Activated naive CD8-positive, alpha-beta T cell treated with anti-CD3 and anti-CD28 coated beads, Interleukin-2, amount 50 U/mL, for 24 hours (primary cell): ENCODE data around the gene C8G.

ENCODE experiments used
- ATAC-seq: fragments of 150-1000 bp; cut with Tn5 transposase; one replicate; pipeline ENCODE4 v1.10.0; 2021
- DNase-seq: peaks from one replicate; pipeline ENCODE4 v3.0.0; 2021
- H3K27ac Mint-ChIP-seq: one replicate; pipeline ENCODE4 v1.8.0; 2021; ENCODE audit warnings: mild to moderate bottlenecking, mixed read lengths
- H3K27me3 Mint-ChIP-seq: one replicate; pipeline ENCODE4 v1.8.0; 2021; ENCODE audit warnings: mixed read lengths
- H3K36me3 Mint-ChIP-seq: one replicate; pipeline ENCODE4 v1.8.0; 2021; ENCODE audit warnings: low read depth, mixed read lengths
- H3K4me1 Mint-ChIP-seq: one replicate; pipeline ENCODE4 v1.8.0; 2021; ENCODE audit warnings: mixed read lengths
- H3K4me3 Mint-ChIP-seq: one replicate; pipeline ENCODE4 v1.8.0; 2021; ENCODE audit warnings: mild to moderate bottlenecking, moderate library complexity, mixed read lengths
- H3K9me3 Mint-ChIP-seq: one replicate; pipeline ENCODE4 v1.8.0; 2021; ENCODE audit warnings: mixed read lengths

C8G gene

DNA sequence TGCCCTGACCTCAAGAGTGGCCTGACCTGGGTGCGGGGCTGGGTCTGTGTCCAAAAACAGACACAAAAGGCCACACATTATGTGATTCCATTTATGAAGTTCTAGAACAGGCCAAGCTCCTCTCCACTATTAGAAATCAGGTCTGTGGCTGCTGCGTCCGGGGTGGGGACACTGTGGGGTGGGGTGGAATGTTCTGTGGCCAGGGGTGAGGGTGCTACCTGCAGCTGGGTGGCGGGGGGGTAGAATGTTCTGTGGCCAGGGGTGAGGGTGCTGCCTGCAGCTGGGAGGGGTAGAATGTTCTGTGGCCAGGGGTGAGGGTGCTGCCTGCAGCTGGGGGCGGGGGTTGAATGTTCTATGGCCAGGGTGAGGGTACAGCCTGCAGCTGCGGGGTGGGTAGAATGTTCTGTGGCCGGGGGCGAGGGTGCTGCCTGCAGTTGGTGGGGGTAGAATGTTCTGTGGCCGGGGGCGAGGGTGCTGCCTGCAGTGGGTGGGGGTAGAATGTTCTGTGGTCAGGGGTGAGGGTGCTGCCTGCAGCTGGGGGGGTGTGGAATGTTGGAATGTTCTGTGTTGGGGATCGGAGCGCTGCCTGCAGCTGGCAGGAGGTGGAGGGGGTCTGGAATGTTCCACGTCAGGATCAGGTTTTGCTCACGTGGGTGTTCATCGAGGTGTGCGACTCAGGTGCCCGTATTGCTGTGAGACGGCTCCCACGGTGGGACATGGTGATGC is 15.3 kb downstream of the C8G start:
- ATAC-seq: no peak
- H3K4me3 Mint-ChIP-seq: no peak overlapping the region
- peaks cover 19% of the 10 kb centered on the region for H3K4me1 Mint-ChIP-seq
- no peak for DNase-seq
- no peaks in the 10 kb centered on the region for H3K27me3 Mint-ChIP-seq
- no peak overlapping the region for H3K27ac Mint-ChIP-seq
- peaks cover 2% of the 10 kb centered on the region for H3K36me3 Mint-ChIP-seq
- peaks cover 4% of the 10 kb centered on the region for H3K9me3 Mint-ChIP-seq

DNA sequence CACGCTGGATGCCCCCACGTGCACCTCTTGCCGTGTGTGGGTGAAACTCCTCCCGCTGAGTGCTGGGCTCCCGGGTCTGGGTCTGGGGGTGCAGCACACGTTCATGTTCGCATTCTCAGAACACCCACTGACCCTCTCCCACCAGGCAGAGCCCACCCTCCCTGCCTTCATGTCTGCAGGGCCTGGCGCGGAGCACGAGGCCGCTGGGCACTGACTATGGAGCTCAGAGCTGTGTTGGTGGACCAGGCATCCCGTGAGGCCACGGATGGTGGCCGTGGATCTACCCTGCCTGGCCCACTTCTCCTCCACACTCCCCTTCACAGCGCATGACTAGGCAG is 15.9 kb downstream of the C8G start:
- Mint-ChIP-seq H3K9me3 (peaks cover 4% of the 10 kb centered on the region), H3K27me3 (no peaks in the 10 kb centered on the region), H3K36me3 (peaks cover 2% of the 10 kb centered on the region), H3K4me1 (peaks cover 25% of the 10 kb centered on the region), H3K4me3 (no peak overlapping the region), H3K27ac (no peak overlapping the region)
- no peak for ATAC-seq
- DNase-seq: no peak

DNA sequence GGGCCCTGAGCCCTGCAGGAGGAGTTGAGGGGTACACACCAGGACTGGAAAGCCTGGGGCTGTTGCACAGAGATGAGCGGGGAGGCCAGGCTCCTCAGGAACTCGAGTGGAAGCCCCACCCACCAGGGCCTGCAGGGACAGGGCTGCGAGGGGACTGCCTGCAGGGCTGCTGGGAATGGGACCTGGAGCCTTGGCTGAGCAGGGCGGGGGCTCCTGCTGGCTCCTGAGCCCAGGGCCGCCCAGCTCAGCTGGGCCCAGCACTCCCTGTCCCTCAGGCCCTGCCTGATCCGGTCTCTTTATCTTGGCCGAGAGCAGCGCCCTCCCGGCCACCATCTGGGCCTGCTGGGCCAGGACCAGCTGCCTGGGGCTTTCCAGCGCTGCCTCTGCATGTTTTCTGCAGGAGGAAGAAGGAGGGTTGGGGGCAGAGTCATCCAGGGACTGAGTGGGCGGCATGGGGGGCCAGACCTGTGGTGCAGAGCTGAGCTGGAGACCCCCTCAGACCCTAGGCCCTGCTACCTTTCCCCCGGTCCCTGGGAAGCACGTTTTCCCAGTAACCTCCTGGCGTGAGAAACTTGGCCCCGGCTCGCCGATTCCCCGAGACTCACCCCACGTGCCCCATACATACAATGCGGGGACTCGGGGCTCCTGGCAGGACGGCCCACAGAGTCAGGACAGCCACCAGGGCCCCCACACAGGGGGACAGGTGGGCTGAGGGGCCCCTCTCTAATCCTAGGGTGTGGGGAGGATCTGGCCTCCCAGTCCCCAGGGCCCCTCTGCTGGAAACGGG is 16.4 kb downstream of the C8G start:
- DNase-seq (no peak), ATAC-seq (no peak)
- Mint-ChIP-seq H3K4me3 (no peak overlapping the region), H3K4me1 (peaks cover 30% of the 10 kb centered on the region), H3K36me3 (peaks cover 2% of the 10 kb centered on the region), H3K9me3 (peaks cover 4% of the 10 kb centered on the region), H3K27ac (no peak overlapping the region), H3K27me3 (no peaks in the 10 kb centered on the region)

DNA sequence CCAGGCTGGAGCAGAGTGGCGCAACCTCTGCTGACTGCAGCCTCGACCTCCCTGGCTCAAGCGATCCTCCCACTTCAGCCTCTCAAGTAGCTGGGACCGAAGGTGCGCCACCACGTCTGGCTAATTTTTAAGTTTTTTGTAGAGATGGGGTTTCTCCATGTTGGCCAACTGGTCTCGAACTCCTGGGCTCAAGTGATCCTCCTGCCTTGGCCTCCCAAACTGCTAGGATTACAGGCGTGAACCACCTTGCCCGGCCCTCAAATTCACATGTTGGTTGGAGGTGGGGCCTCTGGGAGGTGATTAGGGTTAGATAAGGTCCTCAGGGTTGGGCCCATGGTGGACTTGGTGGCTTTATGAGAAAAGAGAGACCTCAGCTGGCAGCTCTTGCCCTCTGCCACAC is 17.1 kb downstream of the C8G start:
- Mint-ChIP-seq H3K36me3 (no peaks in the 10 kb centered on the region), H3K4me1 (peaks cover 32% of the 10 kb centered on the region), H3K27ac (no peak overlapping the region), H3K27me3 (no peaks in the 10 kb centered on the region), H3K9me3 (no peaks in the 10 kb centered on the region), H3K4me3 (no peak overlapping the region)
- no peak for DNase-seq
- ATAC-seq: no peak

DNA sequence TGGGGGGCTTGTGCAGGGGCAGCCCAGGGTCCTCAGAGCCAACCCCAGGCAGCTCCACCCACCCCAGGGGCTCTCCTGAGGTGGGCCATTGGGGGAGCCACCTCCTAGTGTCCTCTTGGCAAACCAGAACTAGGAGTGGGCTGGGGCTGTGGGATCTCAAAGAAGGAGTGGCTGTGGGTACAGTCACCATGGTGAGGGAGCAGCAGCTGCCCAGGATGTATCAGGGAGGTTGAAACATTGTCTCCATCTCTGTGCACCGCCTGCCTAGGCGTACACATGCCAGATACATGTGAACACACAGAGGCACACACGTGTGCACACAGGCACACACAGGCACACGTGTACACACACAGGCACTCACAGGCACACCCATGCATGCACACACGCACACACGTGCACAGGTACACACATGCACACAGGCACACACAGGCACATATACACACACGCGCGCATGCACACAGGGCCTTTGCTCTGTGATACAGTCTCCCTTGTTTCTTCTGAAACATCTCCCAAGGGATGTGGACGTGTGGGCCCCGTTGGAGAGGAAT is 17.7 kb downstream of the C8G start:
- no peaks in the 10 kb centered on the region for H3K9me3 Mint-ChIP-seq
- no peak overlapping the region for H3K4me3 Mint-ChIP-seq
- no peaks in the 10 kb centered on the region for H3K27me3 Mint-ChIP-seq
- DNase-seq (no peak), ATAC-seq (no peak)
- peak overlapping the region; percentile 42 for H3K27ac Mint-ChIP-seq
- peaks cover 32% of the 10 kb centered on the region for H3K4me1 Mint-ChIP-seq
- H3K36me3 Mint-ChIP-seq: no peaks in the 10 kb centered on the region

DNA sequence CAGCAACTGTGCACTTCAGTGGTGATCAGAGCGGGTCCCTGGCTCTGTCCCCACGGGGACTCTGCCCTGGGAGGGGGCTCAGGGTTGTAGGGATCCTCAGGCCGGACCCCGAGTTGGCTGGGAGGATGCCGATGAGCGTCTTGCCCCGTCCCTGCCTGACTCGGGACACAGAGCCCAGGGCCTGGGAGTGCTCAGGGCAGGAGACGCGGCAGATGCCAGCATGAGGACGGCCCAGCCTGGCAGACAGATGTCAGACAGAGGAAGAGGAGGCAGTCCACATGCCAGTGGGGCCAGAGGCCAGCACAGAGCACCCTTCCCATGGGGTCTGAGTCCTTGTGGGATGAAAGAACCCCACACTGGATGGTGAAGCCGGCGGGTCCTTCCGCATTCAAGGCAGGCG is 18.3 kb downstream of the C8G start:
- ATAC-seq (no peak), DNase-seq (no peak)
- H3K27me3 Mint-ChIP-seq: no peaks in the 10 kb centered on the region
- no peak overlapping the region for H3K4me3 Mint-ChIP-seq
- H3K4me1 Mint-ChIP-seq: peaks cover 32% of the 10 kb centered on the region
- H3K27ac Mint-ChIP-seq: no peak overlapping the region
- H3K36me3 Mint-ChIP-seq: no peaks in the 10 kb centered on the region
- H3K9me3 Mint-ChIP-seq: no peaks in the 10 kb centered on the region

DNA sequence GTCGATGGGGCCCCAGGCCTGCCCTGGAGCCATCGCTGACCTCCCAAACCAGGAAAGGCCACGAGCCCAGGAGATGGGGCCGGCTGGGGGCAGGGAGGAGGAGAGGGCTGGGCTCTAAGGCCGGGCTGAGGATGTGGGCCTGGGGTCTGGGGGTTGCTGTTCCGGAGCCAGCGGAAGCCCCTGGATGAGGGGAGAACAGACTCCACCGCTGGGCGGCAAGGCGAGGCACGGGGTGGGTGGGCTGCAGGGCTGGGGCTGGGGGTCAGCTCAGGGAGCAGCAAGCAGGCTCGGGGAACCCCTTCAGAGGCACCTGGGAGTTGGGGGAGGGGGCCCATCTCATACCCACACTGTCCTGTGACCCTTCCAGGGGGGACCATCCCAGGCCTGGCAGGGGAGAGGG is 18.7 kb downstream of the C8G start:
- H3K9me3 Mint-ChIP-seq: no peaks in the 10 kb centered on the region
- H3K27me3 Mint-ChIP-seq: no peaks in the 10 kb centered on the region
- H3K4me3 Mint-ChIP-seq: no peak overlapping the region
- ATAC-seq (no peak), DNase-seq (no peak)
- no peaks in the 10 kb centered on the region for H3K36me3 Mint-ChIP-seq
- no peak overlapping the region for H3K27ac Mint-ChIP-seq
- peaks cover 32% of the 10 kb centered on the region for H3K4me1 Mint-ChIP-seq

DNA sequence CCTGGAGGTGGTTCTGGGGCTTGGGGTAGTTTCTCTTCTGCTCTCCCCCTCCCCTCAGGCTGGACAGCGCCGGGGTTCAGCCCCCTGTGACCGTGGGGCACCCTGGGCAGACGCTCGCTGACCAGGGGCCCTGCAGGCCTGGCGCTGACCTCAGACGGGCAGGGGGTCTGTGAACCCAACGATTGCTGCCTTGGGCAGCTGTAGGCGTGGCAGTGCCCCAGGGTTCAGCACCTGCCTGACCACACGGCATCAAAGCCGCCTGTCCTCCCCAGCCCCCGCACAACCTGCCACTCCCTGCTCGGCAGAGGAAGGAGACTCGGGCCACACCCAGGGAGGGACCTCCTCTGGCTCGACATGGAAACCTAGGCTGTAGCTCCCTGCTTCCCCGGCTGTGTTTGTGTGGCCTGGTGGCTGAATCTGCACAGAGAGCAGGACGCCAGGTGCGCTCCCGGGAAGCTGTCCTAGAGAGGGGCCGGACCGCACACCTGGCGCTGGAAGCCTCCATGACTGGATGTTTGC is 19.2 kb downstream of the C8G start:
- ATAC-seq (no peak), DNase-seq (no peak)
- Mint-ChIP-seq H3K27ac (no peak overlapping the region), H3K4me1 (peaks cover 32% of the 10 kb centered on the region), H3K4me3 (no peak overlapping the region), H3K27me3 (no peaks in the 10 kb centered on the region), H3K9me3 (no peaks in the 10 kb centered on the region), H3K36me3 (no peaks in the 10 kb centered on the region)

DNA sequence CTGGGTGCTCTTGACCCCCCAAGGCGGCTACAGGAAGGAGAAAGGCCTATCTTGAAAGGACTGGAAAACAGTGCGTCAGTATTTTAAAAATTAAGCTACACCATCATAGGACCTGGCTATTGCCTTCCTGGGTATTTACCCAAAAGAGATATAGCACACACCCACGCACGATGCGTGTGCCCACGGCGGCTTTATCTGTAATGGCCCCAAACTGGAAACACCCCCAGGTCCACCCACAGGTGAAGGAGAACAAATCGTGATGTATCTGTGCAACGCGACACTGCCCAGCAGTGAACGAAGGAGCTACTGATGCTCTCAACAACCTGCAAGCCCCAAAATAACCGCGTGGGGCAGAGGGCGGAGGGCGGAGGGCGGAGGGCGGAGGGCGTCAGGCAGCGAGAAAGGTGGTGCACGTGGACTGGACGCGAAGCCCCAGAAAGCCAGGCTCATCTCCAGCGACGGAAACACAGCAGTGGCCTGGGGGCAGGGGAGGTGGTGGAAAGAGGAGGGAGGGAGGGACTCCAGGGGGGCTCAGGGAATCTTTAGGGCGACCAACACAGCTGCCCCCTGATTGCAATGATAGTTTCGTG is 19.9 kb downstream of the C8G start:
- Mint-ChIP-seq H3K9me3 (no peaks in the 10 kb centered on the region), H3K27ac (no peak overlapping the region), H3K36me3 (no peaks in the 10 kb centered on the region), H3K4me1 (peaks cover 31% of the 10 kb centered on the region), H3K27me3 (no peaks in the 10 kb centered on the region), H3K4me3 (no peak overlapping the region)
- no peak for DNase-seq
- ATAC-seq: no peak

DNA sequence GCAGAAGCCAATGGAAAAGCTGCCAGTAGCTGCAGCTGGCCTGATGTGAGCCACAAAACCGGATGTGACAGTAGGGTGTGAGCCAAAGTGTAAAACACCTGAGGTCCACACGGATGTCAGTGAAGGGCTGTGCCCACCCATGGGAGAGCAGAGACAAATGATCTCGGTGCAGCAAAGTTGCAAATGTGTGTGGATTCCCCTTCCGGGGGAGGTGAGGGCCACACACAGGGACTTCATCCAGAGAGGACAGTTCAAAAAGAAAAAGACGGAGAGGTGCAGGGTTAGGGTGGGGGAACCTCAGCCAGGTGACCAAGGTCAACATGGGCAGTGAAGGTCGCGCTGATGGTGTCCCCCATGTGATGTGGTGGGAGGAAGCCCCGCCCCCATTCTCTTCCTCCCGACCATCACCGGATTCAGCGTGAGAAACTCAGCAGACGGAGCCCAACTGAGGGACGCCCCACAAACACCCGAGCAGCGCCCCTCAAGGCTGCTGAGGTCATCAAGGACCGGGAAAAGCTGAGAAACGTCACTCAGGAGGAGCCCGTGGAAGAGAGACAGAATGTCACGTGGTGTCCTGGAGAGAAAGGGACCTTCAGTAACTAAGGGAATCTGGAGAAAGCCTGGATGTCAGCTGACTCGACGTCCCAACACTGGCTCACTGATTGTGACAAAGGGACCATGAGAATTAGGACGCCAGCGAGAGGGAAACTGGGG is 20.9 kb downstream of the C8G start:
- H3K4me3 Mint-ChIP-seq: peak overlapping the region; percentile 65

DNA sequence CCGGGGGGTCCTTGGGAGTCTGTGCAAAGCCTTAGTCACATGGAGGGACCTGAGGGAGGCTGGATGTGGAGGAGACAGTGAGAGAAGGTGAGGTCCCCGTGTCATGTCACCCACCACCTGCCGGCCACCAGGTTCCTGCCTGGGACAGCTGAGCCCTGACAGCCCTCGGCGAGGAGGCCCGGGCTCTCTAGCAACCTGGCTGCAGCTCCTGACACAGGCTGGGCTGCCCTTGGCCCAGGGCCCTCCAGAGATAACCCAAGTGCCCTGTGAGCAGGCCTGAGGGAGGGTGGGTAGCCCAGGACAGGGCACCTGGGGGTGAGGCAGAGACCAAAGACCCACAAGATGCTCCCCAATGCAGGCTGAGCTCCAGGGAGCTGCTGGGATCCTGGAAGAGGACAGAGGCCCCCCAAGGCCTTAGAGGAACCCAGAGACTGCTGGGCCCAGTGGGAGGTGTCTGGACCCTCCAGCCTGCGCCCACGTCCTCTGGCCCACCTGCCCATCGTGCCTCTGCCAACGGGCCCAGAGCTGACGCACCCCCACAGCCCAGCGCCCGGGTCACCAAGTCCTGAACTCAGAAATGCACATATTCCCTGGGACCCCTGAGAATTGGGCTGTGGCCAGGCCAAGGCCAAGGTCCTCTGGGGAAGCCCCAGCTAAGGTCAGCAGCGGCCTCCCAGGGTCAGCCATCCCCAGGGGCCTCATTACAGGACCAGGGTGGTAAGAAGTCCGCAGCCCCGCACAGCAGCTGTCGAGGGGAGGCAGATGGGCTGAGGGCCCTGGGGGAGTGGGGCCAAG is 23.5 kb downstream of the C8G start:
- Mint-ChIP-seq H3K4me1 (peaks cover 20% of the 10 kb centered on the region), H3K27ac (no peak overlapping the region), H3K9me3 (no peaks in the 10 kb centered on the region), H3K27me3 (no peaks in the 10 kb centered on the region), H3K4me3 (no peak overlapping the region), H3K36me3 (no peaks in the 10 kb centered on the region)
- ATAC-seq (no peak), DNase-seq (no peak)

More for the DNA sequence above, 20.9 kb downstream of the C8G start:
- peak overlapping the region; percentile 45 for H3K27ac Mint-ChIP-seq
- peak; percentile 21 for ATAC-seq
- H3K9me3 Mint-ChIP-seq: no peaks in the 10 kb centered on the region
- no peak for DNase-seq
- no peaks in the 10 kb centered on the region for H3K27me3 Mint-ChIP-seq
- peaks cover 27% of the 10 kb centered on the region for H3K4me1 Mint-ChIP-seq
- no peaks in the 10 kb centered on the region for H3K36me3 Mint-ChIP-seq

DNA sequence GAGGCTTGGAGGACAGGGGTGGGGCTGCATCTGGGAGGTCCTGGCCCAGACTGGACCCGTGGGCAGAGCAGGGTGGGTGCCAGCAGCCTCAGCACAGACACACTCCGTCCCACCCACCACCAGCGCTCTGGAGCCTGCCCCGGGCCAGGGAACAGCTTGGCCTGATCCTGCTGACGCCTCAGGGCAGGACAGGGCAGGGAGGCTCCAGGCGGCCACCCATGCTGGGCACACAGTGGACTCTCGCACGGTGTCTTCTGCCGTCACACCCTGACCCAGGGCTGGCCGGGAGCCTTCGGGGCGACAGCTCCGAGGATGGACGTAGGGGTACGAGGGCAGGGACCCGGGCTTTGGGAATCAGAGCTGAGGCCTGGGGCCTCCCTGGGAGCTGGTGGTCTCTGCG is 24.1 kb downstream of the C8G start:
- H3K4me3 Mint-ChIP-seq: no peak overlapping the region
- H3K4me1 Mint-ChIP-seq: peaks cover 20% of the 10 kb centered on the region
- no peak for DNase-seq
- ATAC-seq: no peak
- H3K36me3 Mint-ChIP-seq: no peaks in the 10 kb centered on the region
- H3K27ac Mint-ChIP-seq: no peak overlapping the region
- no peaks in the 10 kb centered on the region for H3K27me3 Mint-ChIP-seq
- H3K9me3 Mint-ChIP-seq: no peaks in the 10 kb centered on the region

DNA sequence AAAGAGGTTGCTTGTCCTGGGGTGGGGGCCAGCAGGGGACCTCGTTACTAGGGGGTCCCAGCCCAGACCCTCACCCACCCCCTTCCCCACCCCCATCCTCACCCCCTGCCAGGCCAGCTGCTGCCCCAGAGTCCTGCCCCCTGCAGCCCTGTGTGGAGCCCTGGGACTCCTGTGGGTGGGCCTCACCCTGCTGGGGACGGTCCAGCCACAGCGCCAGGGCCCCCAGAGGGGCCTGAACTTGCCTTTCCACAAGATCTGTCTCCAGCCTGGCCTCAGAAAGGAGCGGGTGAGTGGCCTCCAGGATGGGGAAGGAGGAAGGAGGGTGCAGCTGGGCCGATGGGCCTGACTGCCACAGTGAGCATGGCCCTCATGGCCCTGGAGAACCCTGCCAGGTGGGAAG is 24.7 kb downstream of the C8G start:
- Mint-ChIP-seq H3K36me3 (no peaks in the 10 kb centered on the region), H3K4me3 (no peak overlapping the region), H3K9me3 (no peaks in the 10 kb centered on the region), H3K27ac (no peak overlapping the region), H3K27me3 (no peaks in the 10 kb centered on the region), H3K4me1 (peaks cover 15% of the 10 kb centered on the region)
- DNase-seq: no peak
- no peak for ATAC-seq

DNA sequence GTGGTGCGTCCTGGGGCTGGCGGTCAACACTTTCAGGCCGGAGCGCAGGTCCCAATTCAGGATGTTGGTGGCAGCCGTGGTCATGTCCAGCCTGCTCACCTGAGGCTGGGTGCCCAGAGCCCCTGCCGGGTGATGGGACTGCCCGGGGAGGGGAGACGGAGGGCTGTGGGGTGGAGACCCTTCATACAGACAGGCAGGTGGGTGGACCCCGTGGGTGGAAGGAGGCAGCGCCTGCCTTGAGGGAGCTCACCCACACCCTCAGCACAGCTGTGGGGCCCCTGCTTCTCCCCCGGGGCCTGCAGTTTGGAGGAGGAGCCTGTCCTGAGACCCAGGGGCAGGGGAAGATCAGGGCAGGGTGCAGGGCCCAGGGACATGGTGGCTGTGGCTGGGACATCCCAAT is 25.3 kb downstream of the C8G start:
- DNase-seq (no peak), ATAC-seq (no peak)
- Mint-ChIP-seq H3K4me3 (no peak overlapping the region), H3K27ac (no peak overlapping the region), H3K9me3 (no peaks in the 10 kb centered on the region), H3K36me3 (no peaks in the 10 kb centered on the region), H3K4me1 (peaks cover 18% of the 10 kb centered on the region), H3K27me3 (no peaks in the 10 kb centered on the region)
